NCI-H446 (cell line): ENCODE data around the gene ZNG1C.
"Not testable (repeated sequence)": the region's sequence is repeated elsewhere in the genome, so short reads cannot be mapped to it uniquely, and the experiment has no call there.

Experiments
- DNase-seq, 2 experiments: peaks; one replicate each; lab custom pipeline; 2025; lab: John Stamatoyannopoulos, UW

ZNG1C gene

DNA sequence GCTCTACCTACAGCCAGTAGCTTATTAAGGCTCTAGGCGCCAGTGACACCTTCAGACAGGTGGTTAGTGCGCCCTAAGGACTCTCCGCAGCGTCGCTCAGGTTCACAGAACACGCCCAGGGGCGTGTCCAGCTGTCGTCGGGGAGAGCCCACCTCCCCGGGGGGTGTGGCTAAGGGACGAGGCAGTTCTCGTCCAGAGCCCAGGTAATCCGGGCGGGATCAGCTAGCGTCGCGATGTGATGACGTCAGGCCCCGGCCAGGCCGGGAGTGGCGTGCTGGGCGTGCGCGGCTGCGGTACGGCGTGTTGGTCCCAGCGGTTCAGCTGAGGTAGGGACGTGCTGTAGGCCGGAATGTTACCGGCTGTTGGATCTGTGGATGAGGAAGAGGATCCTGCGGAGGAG, at the start of gene ZNG1C:
TSS of gene ZNG1C (plus strand) at position 301 of the 400 bp plus-strand sequence. CDS start at position 350, 49 bp downstream.
- DNase-seq: not testable (repeated sequence)

DNA sequence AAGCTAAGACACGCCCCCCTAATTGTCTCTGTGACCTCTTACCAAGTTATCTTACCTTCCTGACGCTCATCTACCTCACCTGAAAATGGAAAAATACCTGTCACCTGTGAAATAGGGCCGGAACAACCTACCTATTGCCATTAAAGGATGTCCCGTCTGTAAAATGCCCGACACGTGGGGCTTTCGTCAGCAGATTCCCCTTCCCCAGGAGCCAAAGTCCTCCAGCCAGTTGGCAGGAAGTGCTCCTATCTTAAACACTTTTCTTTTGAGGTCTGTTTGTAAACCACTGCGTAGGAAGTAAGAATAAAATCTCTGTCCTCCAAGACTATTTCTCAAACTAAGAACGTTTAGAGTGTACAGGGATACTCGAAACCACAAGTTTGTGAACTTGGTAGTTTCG, 654 bp downstream of the ZNG1C start:
- DNase-seq: not testable (repeated sequence)

DNA sequence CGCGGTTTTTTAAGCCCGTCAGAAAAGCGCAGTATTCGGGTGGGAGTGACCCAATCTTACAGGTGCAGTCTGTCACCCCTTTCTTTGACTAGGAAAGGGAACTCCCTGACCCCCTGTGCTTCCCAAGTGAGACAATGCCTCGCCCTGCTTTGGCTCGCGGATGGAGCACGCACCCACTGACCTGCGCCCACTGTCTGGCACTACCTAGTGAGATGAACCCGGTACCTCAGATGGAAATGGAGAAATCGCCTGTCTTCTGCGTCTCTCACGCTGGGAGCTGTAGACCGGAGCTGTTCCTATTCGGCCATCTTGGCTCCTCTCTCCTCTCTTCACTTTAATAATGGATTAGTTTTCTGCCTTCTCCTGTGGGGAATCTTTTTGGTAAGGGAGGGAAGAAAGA, 39.3 kb downstream of the ZNG1C start:
- not testable (repeated sequence) for DNase-seq

DNA sequence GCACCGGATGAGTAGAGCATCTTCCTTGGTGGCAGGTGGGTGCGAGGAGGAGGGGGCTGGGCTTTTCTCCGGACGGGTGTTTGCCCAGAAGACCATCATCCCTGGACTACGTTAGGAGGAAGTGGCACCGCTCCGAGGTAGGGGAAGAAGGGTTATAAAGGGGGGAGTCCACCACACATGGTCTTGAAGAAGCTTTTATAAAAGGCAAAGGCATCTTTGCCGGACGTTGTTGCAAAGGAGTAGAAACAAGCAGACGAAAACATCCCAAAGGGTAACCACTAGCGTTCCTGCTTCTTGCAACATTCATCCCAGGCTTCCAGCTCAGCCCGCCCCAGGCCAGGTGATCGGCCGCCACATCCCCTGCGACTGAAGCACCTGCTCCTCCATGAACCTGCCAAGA, 60.8 kb downstream of the ZNG1C start, which contains the start of gene FOXD4L3:
TSS of gene FOXD4L3 (plus strand) at position 301 of the 400 bp plus-strand sequence. CDS start at position 386, 85 bp downstream.
- not testable (repeated sequence) for DNase-seq

DNA sequence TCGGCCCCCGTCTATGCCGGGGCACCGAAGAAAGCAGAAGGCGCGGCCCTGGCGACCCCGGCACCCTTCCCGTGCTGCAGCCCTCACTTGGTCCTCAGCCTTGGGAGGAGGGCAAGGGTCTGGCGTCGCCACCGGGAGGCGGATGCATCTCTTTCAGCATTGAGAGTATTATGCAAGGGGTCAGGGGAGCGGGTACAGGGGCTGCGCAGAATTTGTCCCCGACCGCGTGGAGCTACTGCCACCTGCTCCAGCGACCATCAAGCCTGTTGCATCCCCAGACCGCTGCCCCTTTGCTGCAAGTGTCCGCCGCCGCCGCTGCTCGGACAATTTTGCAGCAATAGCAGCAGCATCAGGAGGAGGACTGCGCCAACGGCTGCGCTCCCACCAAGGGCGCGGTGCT, 62.0 kb downstream of the ZNG1C start:
- not testable (repeated sequence) for DNase-seq

DNA sequence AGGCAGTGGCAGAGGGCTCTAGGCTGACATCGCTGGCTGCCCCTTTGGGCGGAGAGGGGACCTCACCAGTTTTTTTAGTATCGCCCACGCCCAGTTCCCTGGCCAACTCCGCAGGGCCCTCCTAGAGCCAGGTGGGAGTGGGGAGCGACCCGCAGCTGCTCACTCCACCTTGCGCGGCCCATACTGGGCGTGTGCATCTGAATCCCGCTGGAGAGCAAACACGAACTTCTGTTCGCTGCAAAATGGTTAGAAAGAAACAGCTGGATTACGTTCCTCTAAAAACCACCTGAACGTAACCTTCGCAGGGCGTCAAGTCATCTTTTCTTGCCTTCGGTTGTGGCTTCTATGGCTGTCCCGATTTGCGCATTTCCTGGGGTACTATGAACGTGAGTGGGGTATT, 62.4 kb downstream of the ZNG1C start:
- DNase-seq: not testable (repeated sequence)

DNA sequence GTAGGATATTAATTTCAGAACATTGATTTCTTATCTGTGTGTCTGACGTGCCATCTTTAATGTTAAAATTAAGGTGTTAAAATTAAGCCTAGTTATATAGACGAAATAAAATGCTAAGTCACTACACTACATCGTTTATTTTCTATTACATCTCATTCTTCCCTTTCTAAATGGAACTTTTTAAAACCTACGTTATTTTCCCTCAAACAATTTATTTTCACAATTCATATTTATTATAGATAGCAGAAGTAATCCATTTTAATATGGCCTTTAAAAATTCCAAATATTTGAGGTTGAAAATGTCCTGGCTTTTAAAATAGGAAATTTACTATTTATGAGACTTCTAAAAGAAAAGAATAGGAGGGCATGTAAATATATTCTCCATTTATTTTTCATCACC, 63.0 kb downstream of the ZNG1C start:
- not testable (repeated sequence) for DNase-seq

DNA sequence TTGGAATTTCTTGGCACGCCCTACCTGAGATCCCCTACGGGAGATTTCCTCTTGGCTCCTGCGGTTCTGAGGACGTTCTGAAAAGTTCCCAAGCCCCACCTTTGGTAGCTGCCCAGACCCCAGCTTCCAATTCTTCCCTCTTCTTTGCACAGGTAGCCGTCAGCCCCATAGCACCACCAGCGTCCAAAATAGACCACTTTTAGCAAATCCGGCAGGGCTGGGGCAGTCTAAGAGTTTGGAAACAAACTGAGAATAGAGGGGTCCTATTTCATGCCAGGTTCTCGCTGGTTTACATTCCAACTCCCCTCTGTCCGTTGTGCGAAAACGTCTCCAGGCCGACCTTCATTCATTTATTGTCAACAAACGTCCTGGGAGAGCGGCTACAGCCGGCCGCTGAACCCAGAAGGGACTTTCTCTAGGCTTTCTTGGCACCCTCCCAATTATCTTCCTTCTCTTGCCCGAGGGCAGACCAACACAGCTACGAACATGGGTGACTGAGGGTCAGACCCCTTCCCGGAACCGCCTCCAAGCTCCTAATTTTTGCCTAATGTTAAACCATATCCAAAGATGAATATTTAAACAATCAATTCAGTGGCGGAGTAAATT, 64.0 kb downstream of the ZNG1C start:
- DNase-seq: not testable (repeated sequence)

DNA sequence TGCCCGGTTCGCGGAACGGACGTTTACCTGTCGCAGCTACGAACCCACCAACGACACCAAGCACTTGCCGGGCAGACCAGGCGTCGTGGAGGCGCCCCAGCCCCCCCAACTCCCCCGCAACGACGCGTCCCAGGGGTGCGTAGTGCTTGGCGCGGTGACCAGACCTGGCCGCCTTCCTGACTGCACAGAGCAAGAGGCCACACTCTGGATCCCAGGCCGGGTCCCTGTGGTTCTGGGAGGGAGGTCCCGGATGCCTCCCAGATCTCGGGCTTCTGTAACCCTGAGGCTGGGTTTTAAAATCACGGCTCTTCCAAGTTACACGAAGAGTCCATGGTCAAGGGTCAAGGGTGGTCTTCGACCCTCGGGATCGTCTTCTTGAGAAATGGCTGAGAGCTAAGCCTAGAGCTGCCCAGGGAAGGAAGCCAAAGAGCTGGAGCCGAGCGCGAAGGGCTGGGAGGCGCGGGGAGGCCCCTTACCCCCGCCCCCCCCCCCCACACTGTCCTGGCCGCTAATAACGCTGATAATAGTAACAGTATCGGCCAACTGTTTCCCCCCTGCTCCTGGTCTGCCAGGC, 64.7 kb downstream of the ZNG1C start:
- not testable (repeated sequence) for DNase-seq

DNA sequence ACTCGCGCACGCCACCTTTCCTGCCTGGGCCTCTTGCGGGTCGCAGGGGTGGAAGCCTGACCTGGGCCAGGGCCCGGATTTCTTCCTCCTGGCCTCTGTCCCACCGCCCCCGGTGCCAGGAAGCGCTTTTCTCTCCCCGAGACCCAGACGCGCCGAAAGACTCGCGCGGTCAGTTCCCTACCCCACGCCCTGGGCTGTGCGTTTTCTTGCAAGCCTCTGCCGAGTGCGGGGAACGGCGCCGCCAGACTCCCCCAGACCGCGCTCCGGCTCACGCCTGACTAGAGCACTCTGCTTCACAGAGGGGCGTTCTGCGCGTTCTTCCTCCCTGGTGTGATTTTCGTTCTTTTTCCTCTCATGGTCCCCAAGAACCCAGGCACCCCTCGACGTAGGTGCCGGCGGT, 65.3 kb downstream of the ZNG1C start:
- not testable (repeated sequence) for DNase-seq

DNA sequence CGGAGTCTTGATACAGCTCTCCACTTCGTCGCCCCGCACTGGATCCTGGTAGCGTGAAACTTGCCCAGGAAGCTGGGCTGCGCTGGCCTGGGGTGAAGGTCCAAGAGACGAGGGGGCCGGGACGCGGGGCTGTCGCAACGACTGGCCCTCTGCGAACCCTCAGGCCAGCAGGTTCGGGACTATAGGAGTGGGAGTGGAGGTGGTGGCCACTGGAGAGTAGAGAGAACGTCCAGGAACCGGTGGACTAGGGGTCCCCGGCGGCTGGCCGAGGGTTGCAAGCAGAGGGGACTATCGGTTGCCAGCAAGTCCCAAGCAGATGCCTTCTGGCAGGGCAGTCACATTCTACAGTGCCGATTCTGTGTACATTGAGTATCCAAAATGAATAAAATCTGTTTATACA, 65.9 kb downstream of the ZNG1C start:
- DNase-seq: not testable (repeated sequence)

DNA sequence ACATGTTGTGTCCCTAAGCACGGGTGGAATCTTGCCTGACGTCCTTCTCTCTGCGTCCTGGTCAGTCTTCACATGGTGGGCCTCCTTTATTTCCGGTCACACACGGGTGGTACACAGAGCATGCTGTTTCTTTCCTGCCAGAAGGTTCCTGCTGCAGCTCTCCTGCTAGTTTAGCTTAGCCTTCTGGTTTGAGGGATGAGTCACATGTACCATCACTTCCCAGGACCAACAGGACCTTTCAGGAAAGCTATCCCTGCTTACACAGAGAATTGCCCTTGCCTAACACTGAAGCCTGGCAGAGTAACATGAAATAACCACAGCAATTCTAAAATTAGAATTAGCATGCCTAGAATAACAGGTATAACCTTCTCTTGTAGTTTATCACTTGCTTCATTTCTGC, 69.4 kb downstream of the ZNG1C start:
- not testable (repeated sequence) for DNase-seq

DNA sequence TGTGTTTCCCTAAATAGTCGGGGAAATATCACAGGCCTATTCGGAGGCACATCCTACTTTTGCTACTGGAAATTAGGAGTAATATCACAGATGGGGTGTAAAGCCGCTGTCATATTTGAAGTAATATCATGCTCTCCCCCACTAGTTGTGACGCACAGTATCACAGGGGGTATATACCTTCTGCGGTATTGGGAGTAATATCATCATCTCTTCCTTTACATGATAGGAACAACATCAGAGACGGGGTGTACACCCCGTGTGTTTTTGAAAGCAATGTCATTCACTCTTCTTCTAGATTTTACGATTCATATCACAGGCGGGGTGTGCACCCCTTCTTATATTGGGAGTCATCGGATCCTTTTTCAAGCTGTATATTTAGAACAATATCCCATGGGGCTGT, 76.4 kb downstream of the ZNG1C start:
- not testable (repeated sequence) for DNase-seq

DNA sequence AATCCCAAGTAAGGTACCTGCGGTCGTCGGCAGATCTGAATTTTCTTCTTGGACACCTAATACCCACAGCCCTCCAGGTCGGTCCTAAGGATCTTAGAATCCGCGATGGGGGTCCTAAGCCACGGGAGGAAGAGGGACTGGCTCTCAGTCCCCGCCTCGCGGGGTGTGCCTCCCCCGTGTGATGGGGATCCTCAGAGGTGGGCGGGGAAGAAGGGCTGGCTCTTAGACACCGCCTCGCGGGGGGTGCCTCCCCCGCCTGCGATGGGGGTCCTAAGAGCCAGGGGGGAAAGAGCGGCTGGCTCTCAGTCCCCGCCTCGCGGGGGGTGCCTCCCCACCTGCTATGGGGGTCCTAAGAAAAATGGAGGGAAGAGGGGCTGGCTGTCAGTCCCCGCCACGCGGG, 82.0 kb downstream of the ZNG1C start:
- DNase-seq: not testable (repeated sequence)

DNA sequence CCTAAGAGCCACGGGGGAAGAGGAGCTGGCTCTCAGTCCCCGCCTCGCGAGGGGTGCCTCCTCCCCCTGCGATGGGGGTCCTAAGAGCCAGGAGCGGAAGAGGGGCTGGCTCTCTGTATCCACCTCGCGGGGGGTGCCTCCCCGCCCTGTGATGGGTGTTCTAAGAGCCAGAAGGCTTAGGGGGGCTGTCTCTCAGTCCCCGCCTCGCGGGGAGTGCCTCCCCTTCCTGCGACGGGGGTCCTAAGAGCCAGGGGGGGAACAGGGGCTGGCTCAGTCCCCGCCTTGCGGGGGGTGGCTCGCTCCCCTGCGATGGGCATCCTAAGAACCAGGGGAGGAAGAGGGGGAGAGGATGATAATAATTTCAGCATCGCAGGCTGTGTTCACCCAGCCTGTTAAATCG, 82.7 kb downstream of the ZNG1C start:
- not testable (repeated sequence) for DNase-seq

DNA sequence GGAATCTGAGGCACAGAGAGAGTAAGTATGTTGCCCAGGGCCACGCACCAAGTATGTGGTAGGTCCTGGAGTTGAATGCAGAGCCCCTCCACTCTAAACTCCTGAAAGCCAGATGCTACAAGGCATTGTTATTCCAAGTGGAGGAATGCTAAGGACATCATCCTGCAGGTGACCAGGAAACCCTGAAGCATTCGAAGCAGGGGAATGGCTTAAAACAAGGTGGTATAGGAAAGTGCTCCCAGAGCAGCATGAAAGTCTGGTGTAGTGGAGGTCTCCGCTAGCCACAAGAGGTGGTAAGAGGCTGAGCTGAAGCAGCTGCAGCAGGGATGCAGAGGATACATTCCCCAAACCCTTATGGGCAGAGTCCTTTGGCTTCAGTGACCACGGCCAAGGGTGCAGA, 87.3 kb downstream of the ZNG1C start:
- not testable (repeated sequence) for DNase-seq

DNA sequence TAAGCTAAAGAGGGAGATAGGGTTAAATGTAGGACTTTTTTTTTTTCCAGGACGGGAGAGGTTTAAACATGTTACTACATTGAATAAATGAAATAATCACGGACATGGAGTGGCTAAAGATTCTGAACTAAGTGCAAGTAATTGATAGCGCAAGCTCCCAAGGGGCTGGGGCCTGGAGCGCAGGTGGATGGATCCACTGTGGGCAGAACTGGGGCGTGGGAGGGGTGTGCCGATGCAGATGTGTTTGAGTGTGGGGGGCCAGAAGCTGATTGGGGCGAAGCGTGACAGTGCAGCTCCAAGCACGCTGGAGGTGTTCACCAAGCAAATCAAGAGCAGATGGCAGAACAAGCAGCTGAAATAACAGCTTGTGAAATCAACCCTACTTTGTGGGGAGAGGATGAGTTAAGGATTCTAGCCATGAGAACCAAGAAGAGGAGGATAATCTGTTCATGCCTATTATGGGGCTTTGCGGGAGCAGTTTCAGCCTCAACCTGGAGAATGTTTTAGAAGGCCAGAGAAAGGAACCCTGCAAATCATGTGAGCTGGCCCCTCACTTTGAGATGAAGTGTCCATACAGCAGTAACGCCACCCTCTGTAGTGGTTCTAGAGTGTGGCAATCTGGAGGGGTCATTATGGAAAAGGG, 88.9 kb downstream of the ZNG1C start:
- not testable (repeated sequence) for DNase-seq

DNA sequence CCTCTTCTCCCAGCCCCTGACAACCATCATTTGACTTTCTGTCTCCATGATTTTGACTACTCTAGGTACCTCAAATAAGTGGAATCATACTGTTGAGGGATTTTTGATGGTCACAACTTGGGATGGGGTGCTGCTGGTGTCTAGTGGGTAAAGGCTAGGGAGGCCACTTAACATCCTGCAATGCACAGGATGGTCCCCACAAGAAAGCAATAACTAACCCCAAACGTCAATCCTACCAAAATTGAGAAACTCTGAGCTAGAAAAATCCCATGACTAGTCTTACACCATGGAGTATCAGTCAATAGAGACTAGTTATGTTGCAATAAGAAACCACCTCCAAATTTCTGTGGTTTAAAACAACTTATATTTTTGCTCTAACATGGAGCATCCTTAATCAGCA, 90.3 kb downstream of the ZNG1C start:
- not testable (repeated sequence) for DNase-seq

DNA sequence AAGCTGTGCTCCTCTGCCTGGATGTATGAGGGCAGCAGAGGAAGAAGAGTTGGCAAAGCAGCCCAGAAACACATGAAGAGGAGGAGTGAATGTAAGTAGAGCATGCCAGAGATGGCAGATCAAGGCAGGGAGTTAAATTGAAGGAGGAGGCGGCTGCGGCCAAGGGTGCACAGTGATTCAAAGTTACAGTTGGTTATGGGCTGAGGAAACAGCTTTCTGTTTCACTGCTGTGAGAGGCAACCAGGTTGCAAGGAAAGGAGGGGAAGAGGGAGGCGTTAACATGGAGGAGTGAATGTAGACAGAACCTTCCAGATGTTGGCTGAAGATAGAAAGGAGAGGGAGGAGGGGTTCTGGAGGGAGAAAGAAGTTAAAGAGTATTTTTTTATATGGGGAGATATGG, 94.2 kb downstream of the ZNG1C start:
- not testable (repeated sequence) for DNase-seq

DNA sequence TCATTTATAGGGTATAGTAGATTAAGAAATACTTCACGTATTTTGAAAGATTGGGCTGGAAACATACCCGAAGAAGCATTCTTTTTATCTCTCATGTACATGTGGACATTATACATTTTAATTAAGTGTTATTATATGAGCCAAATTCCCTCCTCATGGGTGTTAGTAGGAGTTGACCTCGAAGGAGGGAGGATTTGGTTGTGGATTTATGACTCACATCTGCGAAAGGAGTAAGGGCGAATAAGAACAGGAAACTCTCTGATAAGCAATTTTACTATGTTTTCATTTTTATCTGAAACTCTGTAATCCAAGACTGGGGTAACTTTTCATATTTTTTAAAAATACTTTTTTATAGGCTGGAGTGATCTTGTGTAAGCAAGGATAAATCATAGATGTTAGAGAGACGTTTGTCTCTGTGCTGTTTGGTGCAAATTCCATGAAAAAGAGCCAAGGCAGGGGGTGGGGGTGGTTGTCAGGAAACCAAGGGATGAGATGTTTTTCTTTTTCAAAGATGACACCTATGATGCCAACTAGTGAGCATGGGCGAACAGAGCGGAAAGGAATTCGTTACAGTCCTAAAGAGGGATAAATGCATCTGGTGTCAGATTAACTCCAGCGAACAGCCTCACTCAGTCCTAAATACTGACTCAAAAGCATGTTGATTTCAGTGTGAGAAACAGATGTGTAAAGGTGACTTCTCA, 95.0 kb downstream of the ZNG1C start:
- DNase-seq: not testable (repeated sequence)

DNA sequence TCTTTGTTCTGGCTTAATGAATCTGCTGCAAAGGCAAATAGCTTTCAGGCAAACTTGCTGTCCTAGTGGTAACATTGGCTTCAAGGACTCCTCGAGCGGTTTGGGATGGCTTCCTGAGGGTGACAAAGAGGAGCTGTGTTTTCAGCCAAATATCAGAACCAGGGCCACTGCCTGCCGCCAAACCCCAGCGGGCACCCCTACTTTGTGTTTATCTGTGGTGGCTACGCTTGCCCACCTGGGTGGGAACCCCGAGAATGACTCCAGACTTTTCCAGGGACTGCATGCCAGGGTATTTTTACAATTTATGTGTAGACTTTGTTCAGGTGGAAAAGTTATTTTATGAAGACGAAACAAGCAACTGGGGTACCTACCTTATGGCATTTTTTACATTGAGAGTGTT, 96.2 kb downstream of the ZNG1C start:
- not testable (repeated sequence) for DNase-seq

DNA sequence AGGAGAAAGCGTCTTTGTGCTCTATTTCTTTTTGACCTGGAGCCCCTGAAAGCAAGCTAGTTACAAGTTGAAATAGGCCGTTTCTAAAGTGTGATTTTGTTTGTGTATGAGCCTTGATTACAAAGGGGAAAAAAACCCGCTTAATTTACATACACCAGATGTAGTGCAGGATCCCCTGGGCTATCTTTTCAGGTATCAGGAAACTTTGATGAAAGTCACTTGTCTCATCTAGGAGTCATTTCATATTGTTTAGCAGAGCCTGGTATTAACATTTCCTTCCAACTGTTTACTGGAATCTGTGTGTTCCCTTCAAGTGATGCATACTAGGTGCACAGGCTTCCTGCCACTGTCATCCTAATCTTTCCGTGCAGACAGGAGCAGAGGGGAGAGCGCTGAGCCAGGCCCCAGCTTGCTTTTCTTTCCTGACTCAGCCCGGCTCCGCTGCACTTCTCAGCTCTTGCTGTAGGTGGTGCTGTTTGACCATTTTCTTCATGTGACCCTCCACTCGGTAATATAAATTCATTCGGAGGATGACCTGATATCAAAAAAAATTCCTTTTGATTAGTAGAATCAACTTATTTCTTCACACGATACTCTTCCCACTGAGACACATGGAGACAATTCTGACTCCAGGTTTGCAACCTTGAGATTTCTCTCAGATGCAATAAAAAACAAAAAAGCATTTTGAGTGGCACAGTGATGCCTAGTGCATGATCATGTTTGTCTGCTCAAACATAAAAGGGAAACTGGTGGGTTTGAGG, 100.7 kb downstream of the ZNG1C start:
- not testable (repeated sequence) for DNase-seq
